Cortex of kidney (tissue), 1 donor: ENCODE measurements around the gene MIX23.

Source experiments
- DNase-seq: peaks from one replicate; lab custom pipeline; 2025; lab: John Stamatoyannopoulos, UW

The MIX23 gene

GRCh38 chr3:122351612-122352011 is 31.4 kb downstream of the MIX23 start:
- no peak for DNase-seq

- no peak for DNase-seq
Measured at GRCh38 chr3:122350814-122351418, 32.1 kb downstream of the MIX23 start.

GRCh38 chr3:122349171-122349570 is 33.9 kb downstream of the MIX23 start:
- no peak for DNase-seq

GRCh38 chr3:122343654-122344053 is 39.4 kb downstream of the MIX23 start:
- DNase-seq = no peak

- no peak for DNase-seq
Measured at GRCh38 chr3:122342803-122343202, 40.2 kb downstream of the MIX23 start.

GRCh38 chr3:122332551-122332950 is 50.5 kb downstream of the MIX23 start:
- no peak for DNase-seq

GRCh38 chr3:122331886-122332285 is 51.1 kb downstream of the MIX23 start:
- DNase-seq = no peak

- no peak for DNase-seq
Measured at GRCh38 chr3:122325769-122326168, 57.3 kb downstream of the MIX23 start.

GRCh38 chr3:122324871-122325323 is 58.1 kb downstream of the MIX23 start, which contains the start of gene CSTA:
Gene CSTA, plus strand, starts transcription at chr3:122325248. Its CDS starts 45 bp downstream, at chr3:122325293.
- no peak for DNase-seq

GRCh38 chr3:122322095-122323075 is 60.6 kb downstream of the MIX23 start:
- DNase-seq = no peak

- DNase-seq = no peak
Measured at GRCh38 chr3:122318620-122319019, 64.4 kb downstream of the MIX23 start.

GRCh38 chr3:122316368-122316767 is 66.7 kb downstream of the MIX23 start:
- no peak for DNase-seq

GRCh38 chr3:122315619-122316018 is 67.4 kb downstream of the MIX23 start:
- DNase-seq = no peak

GRCh38 chr3:122314228-122314876 is 68.7 kb downstream of the MIX23 start:
- no peak for DNase-seq

- no peak for DNase-seq
Measured at GRCh38 chr3:122313281-122313680, 69.8 kb downstream of the MIX23 start.

GRCh38 chr3:122312826-122313225 is 70.2 kb downstream of the MIX23 start:
- no peak for DNase-seq

- no peak for DNase-seq
Measured at GRCh38 chr3:122310361-122310760, 72.7 kb downstream of the MIX23 start.
